Mucosa of rectum (tissue), 2 donors: ENCODE results near the gene A1CF.
A peak's percentile ranks its signal among the peaks of the same experiment; 100 is the strongest.
"Not testable (repeated sequence)": the region's sequence is repeated elsewhere in the genome, so short reads cannot be mapped to it uniquely, and the experiment has no call there.

ENCODE experiments used
- H3K27ac ChIP-seq, 2 donors: one replicate each; pipeline ENCODE4 v1.7.0; 2013; ENCODE audit warnings: inconsistent platforms in 2 of 2, low read depth in 2 of 2, low read length in 2 of 2
- H3K27me3 ChIP-seq, 2 donors: one replicate each; pipeline ENCODE4 v1.7.0; 2013; ENCODE audit warnings: low read length in 2 of 2; ENCODE audit not compliant: control insufficient read depth in 2 of 2, insufficient read depth in 2 of 2
- H3K36me3 ChIP-seq, 2 donors: one replicate each; pipeline ENCODE4 v1.7.0; 2013; ENCODE audit warnings: low read length in 2 of 2; ENCODE audit not compliant: control insufficient read depth in 2 of 2, insufficient read depth in 2 of 2
- H3K4me1 ChIP-seq, 2 donors: one replicate each; pipeline ENCODE4 v1.7.0; 2013; ENCODE audit warnings: low read length in 2 of 2, mild to moderate bottlenecking in 1 of 2; ENCODE audit not compliant: control insufficient read depth in 2 of 2, insufficient read depth in 2 of 2
- H3K4me3 ChIP-seq, 2 donors: one replicate each; pipeline ENCODE4 v1.7.0; 2013; ENCODE audit warnings: low read length in 2 of 2
- H3K9ac ChIP-seq, 2 donors: one replicate each; pipeline ENCODE4 v1.7.0; 2013; ENCODE audit warnings: low read length in 2 of 2, low read depth in 1 of 2, mild to moderate bottlenecking in 1 of 2
- H3K9me3 ChIP-seq, 2 donors: one replicate each; pipeline ENCODE4 v1.7.0; 2013; ENCODE audit warnings: low read length in 2 of 2; ENCODE audit not compliant: control insufficient read depth in 2 of 2
- donor health status: healthy.
- donor health status: Normal muscosa, but diverticular disease.

The A1CF gene

GRCh38 chr10:50908366-50908765 is 22.9 kb upstream of the A1CF start:
- Histone ChIP-seq H3K36me3 (no peaks in the 10 kb centered on the region), H3K27ac (no peak overlapping the region), H3K27me3 (no peaks in the 10 kb centered on the region), H3K4me1 (no peaks in the 10 kb centered on the region), H3K9ac (no peak overlapping the region), H3K9me3 (no peaks in the 10 kb centered on the region), H3K4me3 (no peak overlapping the region)

- not testable (repeated sequence) for H3K4me1 ChIP-seq, H3K36me3 ChIP-seq, H3K4me3 ChIP-seq
These were observed 20.4 kb upstream of the A1CF start for GRCh38 chr10:50905797-50906196.

GRCh38 chr10:50896721-50897120 is 11.3 kb upstream of the A1CF start:
- Histone ChIP-seq H3K36me3 (no peaks in the 10 kb centered on the region), H3K27me3 (no peaks in the 10 kb centered on the region), H3K9me3 (no peaks in the 10 kb centered on the region), H3K4me3 (no peak overlapping the region), H3K9ac (no peak overlapping the region), H3K27ac (no peak overlapping the region), H3K4me1 (no peaks in the 10 kb centered on the region)

More at GRCh38 chr10:50905797-50906196, 20.4 kb upstream of the A1CF start:
- H3K27ac ChIP-seq, H3K27me3 ChIP-seq, H3K9ac ChIP-seq, H3K9me3 ChIP-seq: not testable (repeated sequence)

- Histone ChIP-seq H3K9ac (no peak overlapping the region), H3K27me3 (no peaks in the 10 kb centered on the region), H3K36me3 (no peaks in the 10 kb centered on the region), H3K9me3 (no peaks in the 10 kb centered on the region), H3K27ac (no peak overlapping the region), H3K4me1 (no peaks in the 10 kb centered on the region), H3K4me3 (no peak overlapping the region)
These were observed 8.9 kb upstream of the A1CF start for GRCh38 chr10:50894312-50894711.

GRCh38 chr10:50892467-50892866 is 7.0 kb upstream of the A1CF start:
- Histone ChIP-seq H3K9me3 (no peaks in the 10 kb centered on the region), H3K4me1 (no peaks in the 10 kb centered on the region), H3K9ac (no peak overlapping the region), H3K36me3 (no peaks in the 10 kb centered on the region), H3K27me3 (no peaks in the 10 kb centered on the region), H3K4me3 (no peak overlapping the region), H3K27ac (no peak overlapping the region)

- Histone ChIP-seq H3K9me3 (no peaks in the 10 kb centered on the region), H3K27ac (no peak overlapping the region), H3K9ac (no peak overlapping the region), H3K36me3 (peaks cover 0 to 2% of the 10 kb centered on the region in 2 donors), H3K4me1 (peaks cover 0 to 12% of the 10 kb centered on the region in 2 donors), H3K4me3 (peak overlapping the region; percentile 59 to 70), H3K27me3 (no peaks in the 10 kb centered on the region)
These were observed 1.1 kb downstream of the A1CF start for GRCh38 chr10:50884302-50884701.

- Histone ChIP-seq H3K9me3 (no peaks in the 10 kb centered on the region), H3K4me3 (peak overlapping the region; percentile 12 to 59), H3K27me3 (no peaks in the 10 kb centered on the region), H3K27ac (no peak overlapping the region), H3K9ac (no peak overlapping the region), H3K4me1 (peaks cover 0 to 12% of the 10 kb centered on the region in 2 donors), H3K36me3 (peaks cover 0 to 2% of the 10 kb centered on the region in 2 donors)
These were observed 1.8 kb downstream of the A1CF start for GRCh38 chr10:50883629-50884028.

GRCh38 chr10:50882540-50882983 is 2.9 kb downstream of the A1CF start:
- Histone ChIP-seq H3K9ac (no peak overlapping the region), H3K4me1 (peaks cover 0 to 12% of the 10 kb centered on the region in 2 donors), H3K9me3 (no peaks in the 10 kb centered on the region), H3K36me3 (peaks cover 0 to 2% of the 10 kb centered on the region in 2 donors), H3K4me3 (no peak overlapping the region), H3K27me3 (no peaks in the 10 kb centered on the region), H3K27ac (no peak overlapping the region)

- not testable (repeated sequence) for H3K4me1 ChIP-seq, H3K9me3 ChIP-seq, H3K27me3 ChIP-seq, H3K9ac ChIP-seq, H3K36me3 ChIP-seq, H3K27ac ChIP-seq, H3K4me3 ChIP-seq
These were observed 4.4 kb downstream of the A1CF start for GRCh38 chr10:50881046-50881445.

GRCh38 chr10:50876429-50876828 is 9.0 kb downstream of the A1CF start:
- no peaks in the 10 kb centered on the region for H3K27me3 ChIP-seq
- H3K4me1 ChIP-seq: no peaks in the 10 kb centered on the region

GRCh38 chr10:50874723-50875122 is 10.7 kb downstream of the A1CF start:
- Histone ChIP-seq H3K9me3 (no peaks in the 10 kb centered on the region), H3K36me3 (no peaks in the 10 kb centered on the region), H3K4me1 (no peaks in the 10 kb centered on the region), H3K4me3 (no peak overlapping the region), H3K27ac (no peak overlapping the region), H3K27me3 (no peaks in the 10 kb centered on the region), H3K9ac (no peak overlapping the region)

More at GRCh38 chr10:50876429-50876828, 9.0 kb downstream of the A1CF start:
- Histone ChIP-seq H3K9ac (no peak overlapping the region), H3K9me3 (no peaks in the 10 kb centered on the region), H3K4me3 (no peak overlapping the region), H3K36me3 (no peaks in the 10 kb centered on the region), H3K27ac (no peak overlapping the region)
